RWPE1 (cell line): ENCODE measurements around the gene SKI.
A peak's percentile ranks its signal among the peaks of the same experiment; 100 is the strongest.

Experiments used
- CTCF ChIA-PET: fragments of 350-600 bp; sonication (Branson Sonifier 250); formaldehyde crosslinking; extraction: SDS; loops from one replicate; lab custom pipeline; 2021; lab: Yijun Ruan, JAX
- POLR2A ChIA-PET: fragments of 400-600 bp; formaldehyde crosslinking; extraction: SDS; loops from one replicate; lab custom pipeline; 2020; ENCODE audit warnings: antibody characterized with exemption; ENCODE audit not compliant: low non-redundant PET; lab: Yijun Ruan, JAX
- DNase-seq: peaks from one replicate; pipeline ENCODE4 v3.0.0; 2012; ENCODE audit warnings: low spot score
- H3K27ac ChIP-seq: fragments of 450-650 bp; 2 replicates; pipeline ENCODE4 v1.5.1; 2017
- CTCF ChIP-seq: fragments of 450-650 bp; conservative IDR thresholded peaks from 2 replicates; pipeline ENCODE4 v1.5.1; 2017; ENCODE audit warnings: low read depth, mild to moderate bottlenecking

SKI gene

GRCh38 chr1:2314273-2314802 lies 86.2 kb downstream of the SKI start:
- ChIA-PET POLR2A (no interaction called here), CTCF (interaction anchor here (0.6 to 1.8 kb wide), 4 partner anchors 11 to 80 kb away, joined by 4 to 5 read pairs (median 5); no protein-coding TSS in a partner anchor)
- TF ChIP-seq CTCF = no peak
- DNase-seq = peak; percentile 71
- H3K27ac ChIP-seq = peak overlapping the region; percentile 88

GRCh38 chr1:2314803-2315673 lies 86.9 kb downstream of the SKI start:
- ChIA-PET POLR2A (no interaction called here), CTCF (interaction anchor here (0.6 to 2.6 kb wide), 11 partner anchors 12 to 1396 kb away, joined by 3 to 12 read pairs (median 4); partner anchors contain the start of gene FAAP20)
- DNase-seq = peak; percentile 72
- peak; percentile 90 for TF ChIP-seq CTCF
- H3K27ac ChIP-seq = peak overlapping the region; percentile 88

GRCh38 chr1:2315674-2316450 lies 87.7 kb downstream of the SKI start:
- ChIA-PET POLR2A (no interaction called here), CTCF (interaction anchor here (0.5 to 2.6 kb wide), 10 partner anchors 12 to 1395 kb away, joined by 3 to 12 read pairs (median 4); partner anchors contain the start of gene FAAP20)
- no peak for TF ChIP-seq CTCF
- no peak for DNase-seq
- H3K27ac ChIP-seq = peak overlapping the region; percentile 88

- no peak for TF ChIP-seq CTCF
- POLR2A ChIA-PET = no interaction called here
- H3K27ac ChIP-seq = peak overlapping the region; percentile 88
- no peak for DNase-seq
- CTCF ChIA-PET = interaction anchor here (0.5 to 2.6 kb wide), 4 partner anchors 104 to 143 kb away, joined by 3 to 12 read pairs (median 4); partner anchors contain the start of gene FAAP20
These were observed 88.4 kb downstream of the SKI start for GRCh38 chr1:2316451-2316961.

GRCh38 chr1:2317230-2318065 lies 89.3 kb downstream of the SKI start:
- TF ChIP-seq CTCF = no peak
- CTCF ChIA-PET = interaction anchor here (2.6 kb wide), 1 partner anchor 122 kb away, joined by 12 read pairs; the partner anchor contains the start of gene FAAP20
- POLR2A ChIA-PET = no interaction called here
- peak overlapping the region; percentile 88 for H3K27ac ChIP-seq
- DNase-seq = no peak
